Stimulated activated CD8-positive, alpha-beta memory T cell treated with anti-CD3 and anti-CD28 coated beads, Interleukin-7, amount 100 ng/mL, for 4 hours (primary cell): Measurements from ENCODE around the gene CHMP5.

Experiments used
- DNase-seq, 2 donors: peaks; one replicate each; pipeline ENCODE4 v3.0.0-alpha.2; 2020; ENCODE audit warnings: low read depth in 2 of 2

Gene CHMP5

DNA sequence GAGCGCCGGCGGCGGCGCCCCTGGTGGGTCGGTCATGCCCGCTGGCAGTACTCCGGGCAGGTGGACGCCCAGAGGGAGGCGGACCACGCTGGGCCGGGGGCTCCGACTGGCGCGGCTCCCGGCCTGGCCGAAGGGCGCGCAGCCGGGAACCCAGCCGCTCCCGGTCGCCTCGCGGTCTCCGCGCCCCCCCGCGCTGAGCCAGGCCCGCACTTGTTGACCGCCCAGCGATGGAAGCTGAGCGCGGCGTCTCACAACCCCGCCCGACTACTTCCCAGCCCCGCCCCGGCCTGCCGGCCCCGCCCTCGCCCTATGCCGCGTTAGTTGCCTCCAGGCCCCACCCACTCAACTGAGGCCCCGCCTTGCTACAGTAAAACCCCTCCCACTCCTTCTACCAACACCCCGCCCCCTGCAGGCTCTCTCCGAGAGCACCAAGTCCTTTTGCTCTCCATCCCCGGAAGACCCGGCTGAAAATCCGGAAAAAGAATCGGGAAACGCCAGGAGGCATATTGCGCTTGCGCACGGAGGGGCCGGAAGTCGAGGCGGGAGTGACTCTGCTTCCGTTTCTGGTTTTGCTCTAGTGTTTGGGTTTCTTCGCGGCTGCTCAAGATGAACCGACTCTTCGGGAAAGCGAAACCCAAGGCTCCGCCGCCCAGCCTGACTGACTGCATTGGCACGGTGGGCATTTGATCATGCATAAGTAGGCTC is at the start of gene CHMP5, which contains the start of gene BAG1:
Gene CHMP5 (plus strand): TSS at position 577 of the 705 bp plus-strand sequence. CDS start 30 bp downstream, at position 607.
Gene BAG1 (minus strand): TSS at position 236 of the 705 bp plus-strand sequence.
- peak; percentile 99 for DNase-seq

DNA sequence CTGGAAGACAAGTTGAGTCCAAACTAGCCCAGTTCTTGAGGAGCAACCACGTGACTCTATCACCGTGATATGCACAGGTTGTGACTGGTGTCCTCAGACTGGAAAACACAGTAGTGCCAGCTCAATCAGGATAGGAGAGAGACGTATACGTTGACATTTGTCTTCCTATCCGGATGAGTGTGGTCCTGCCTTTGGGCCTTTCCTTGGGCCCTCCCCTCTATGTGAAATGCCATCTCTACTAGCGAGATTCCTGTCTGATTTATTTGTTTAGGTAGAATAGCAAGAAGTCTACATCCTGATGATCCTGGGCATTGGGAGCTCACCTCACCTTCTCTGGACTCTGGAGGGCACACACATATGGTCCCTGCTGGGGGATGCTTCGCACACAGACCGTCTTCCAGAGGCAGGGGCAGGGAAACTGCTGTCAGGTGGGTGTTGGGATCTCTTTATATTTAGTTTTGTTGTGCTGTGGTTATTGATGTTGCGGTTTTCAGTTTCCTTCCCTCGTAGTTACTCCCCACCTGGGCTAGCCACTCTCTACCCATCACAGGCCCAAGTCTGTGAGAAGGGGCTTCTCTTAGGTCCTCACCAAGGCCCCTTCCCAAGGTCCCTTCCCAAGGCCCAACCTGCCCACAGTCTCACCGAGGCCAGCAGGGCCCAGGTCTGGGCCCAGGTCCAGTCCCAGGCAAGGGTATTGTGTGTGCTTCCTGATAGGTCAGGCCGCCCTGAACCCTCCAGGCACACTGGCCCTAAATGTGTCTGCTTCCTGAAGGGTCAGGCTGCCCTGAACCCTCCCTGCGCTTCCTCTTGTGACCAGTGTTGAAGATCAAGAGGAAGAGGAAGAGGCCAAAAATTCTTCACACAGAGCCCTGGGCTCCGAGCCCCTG is 43.9 kb upstream of the CHMP5 start:
- no peak for DNase-seq

GRCh38 chr9:33221568-33221884 is 43.3 kb upstream of the CHMP5 start:
- no peak for DNase-seq

DNA sequence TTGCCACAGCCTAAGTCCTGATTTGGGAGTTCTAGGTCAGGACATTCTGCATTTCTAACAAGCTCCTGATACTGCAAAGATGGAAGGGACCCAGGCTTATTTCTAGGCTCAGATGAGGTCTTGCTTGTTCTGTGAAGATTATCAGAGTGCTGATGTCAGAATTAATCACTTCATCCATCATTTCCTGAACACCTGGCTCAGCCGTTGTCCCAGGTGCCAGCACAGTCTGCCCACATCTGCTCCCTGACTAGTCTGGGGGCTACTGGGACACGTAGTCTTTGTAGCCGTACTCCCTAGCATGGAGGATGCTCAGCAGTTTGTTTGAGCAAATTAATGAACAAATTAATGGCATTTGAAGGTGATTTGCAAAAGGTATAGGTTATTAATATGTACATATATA is 42.8 kb upstream of the CHMP5 start:
- DNase-seq = no peak

DNA sequence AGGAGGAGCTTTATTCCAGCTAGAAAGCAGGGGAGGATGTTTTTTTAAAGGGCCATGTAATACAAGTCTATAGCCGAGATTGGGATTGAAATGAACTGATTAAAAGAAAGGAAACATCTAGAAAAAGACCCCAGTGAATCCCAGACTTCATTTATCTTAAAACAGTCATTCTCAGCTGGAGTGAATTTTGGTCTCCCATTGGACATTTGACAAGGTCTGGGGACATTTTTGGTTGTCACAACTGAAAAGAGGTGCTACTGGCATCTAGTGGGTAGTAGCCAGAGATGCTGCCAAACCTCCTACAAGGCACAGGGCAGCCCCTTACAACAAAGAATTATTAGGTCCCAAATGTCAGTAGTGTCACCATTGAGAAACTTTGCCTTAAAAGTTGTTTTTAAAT is 41.2 kb upstream of the CHMP5 start:
- DNase-seq = no peak

GRCh38 chr9:33225319-33226147 is 39.3 kb upstream of the CHMP5 start:
- DNase-seq = peak; percentile 27 to 65

DNA sequence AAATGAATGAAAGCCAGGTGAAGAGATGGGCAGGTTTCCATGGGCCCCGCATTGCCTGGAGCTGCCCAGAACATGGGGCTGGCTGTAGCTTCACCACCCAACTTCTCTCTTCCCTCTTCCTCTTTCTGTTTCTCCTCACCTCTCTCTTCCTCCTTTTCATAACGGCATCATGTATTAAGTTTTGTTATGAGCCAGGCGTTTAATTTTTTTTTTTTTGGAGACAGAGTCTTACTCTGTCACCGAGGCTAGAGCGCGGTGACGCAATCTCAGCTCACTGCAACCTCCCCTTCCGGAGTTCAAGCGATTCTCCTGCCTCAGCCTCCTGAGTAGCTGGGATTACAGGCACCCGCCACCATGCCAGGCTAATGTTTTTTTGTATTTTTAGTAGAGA is 37.8 kb upstream of the CHMP5 start:
- no peak for DNase-seq

- DNase-seq = no peak
These were observed 37.1 kb upstream of the CHMP5 start for GRCh38 chr9:33227741-33228140.

DNA sequence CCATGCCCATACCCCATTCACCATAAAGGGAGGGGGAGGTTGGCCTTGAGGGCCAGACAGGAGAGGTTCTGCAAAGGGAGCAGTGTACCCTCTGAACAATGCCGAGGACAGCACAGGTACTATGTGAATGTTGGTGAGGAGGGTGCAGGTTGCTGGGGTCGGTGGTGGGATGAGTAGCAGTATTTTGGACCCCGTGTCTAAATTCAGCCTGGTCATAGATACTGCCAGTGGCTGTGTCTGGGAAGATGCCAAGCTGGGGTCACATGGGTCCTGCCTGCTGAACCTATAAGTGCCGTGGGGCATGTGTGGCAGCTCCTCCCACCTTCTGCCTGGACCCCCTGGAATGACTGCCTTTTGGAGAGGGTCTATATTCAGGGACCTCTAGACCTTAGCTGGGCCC is 36.2 kb upstream of the CHMP5 start:
- no peak for DNase-seq

DNA sequence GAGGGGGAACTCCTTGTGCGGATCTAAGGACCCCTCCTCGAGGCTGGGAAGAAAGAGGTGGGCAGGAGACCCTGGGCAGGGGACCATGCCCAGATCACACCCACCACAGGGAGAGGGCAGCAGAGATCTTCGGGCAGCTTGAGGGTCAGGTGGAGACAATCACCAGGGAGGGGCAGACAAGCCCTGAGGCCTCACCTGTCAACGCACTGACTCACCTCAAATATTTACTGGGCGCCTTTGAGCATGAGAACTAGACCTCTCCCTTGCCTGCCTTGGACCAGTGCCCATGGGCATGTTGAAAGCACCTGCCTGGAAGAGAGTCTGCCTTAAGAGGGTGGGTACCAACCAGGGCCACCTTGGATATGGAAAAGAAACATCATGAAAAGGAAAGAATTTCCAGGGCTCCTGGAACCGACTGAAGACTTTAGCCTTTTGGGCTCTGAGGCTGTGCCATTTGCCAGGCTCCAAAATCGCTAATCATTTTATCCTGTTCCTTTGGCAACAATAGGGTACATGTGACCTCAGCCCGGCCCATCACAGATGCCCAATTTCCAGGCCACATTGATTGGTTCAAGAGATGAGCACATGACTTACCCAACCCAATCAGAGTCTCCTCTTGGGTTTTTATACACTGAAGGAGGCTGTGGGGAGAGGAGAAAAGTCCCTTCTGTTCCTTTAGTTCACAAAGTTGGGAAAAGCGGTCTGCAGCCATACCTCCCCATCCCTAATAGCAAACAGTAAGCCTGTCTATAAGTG is 35.3 kb upstream of the CHMP5 start:
- no peak for DNase-seq

GRCh38 chr9:33230756-33231622 is 33.9 kb upstream of the CHMP5 start:
- DNase-seq = no peak

DNA sequence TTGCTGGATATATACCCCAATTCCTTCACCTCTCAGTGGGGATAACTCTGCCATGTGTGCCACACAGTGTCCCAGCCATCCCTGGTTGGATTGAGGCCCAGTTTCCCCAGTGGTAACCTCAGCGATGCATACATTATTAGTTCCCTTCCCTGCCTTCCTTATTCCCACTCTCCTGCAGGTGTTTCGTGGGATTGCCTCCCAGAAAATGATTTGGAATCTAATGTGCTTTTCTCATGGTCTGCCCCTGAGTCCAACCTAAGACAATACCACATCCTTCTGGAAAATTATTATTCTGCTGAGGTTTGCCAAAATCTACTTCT is 33.3 kb upstream of the CHMP5 start:
- DNase-seq = no peak

GRCh38 chr9:33232815-33233214 is 32.0 kb upstream of the CHMP5 start:
- DNase-seq = no peak

GRCh38 chr9:33233626-33234342 is 31.1 kb upstream of the CHMP5 start:
- DNase-seq = no peak

DNA sequence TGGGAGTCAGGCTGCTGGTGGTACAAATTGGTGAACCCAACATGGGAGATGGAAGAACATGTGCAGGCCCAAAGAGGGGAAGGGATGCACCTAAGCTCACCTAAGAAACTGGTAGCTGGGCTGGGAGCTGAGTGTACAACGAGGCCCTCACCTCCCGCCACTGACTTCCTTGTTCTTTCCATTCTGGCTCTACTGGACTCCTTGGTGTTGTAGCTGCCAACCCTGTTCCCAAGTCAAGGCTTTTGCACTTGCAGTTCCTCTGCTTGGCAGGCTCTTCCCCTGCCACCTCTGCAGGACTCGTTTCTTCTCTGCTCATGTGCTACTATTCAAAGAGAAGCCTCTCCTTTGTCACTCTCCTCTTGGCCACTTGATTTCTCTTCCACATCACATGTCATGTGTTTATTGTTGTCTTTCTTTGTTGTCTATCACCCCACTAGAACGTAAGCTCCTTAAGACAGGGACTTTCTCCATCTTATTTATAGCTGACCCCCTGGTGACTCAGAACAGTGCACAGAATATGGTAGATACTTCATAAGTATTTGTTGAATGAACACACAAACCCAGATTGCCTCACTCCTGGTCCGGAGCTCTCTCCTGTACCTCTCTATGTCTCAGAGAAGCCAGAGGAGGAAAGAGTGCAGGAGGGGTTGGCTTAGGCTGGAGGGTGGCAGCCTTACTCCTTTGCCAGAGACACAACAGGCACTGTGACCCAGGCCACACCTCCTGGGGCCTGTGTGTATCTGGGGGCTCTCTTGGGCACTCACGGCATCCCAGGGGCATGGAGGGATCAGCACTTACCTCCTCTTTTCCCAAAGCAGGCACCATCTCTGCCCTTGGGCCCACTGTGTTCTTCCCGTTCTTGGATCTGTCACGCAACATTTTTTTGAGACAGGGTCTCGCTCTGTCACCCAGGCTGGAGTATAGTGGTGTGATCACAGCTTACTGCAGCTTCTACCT is 30.1 kb upstream of the CHMP5 start:
- no peak for DNase-seq

DNA sequence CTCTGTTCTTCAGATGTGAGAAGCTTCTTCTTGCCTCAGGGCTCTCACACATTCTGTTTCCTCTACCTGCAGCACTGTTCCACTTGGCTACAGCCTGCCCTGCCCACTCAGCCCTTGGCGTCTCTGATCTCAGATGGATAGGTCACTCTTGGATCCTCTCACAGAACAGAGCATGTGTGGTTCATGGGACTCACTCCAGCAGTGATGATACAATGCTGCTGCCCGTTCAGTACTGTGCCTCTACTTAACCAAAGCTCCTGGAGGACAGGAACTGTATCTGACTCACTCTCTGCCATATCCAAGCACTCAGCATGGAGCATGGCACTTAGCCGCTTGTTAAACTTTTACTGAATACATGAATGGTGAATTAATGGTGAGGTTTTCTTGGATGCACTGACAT is 28.3 kb upstream of the CHMP5 start:
- no peak for DNase-seq

DNA sequence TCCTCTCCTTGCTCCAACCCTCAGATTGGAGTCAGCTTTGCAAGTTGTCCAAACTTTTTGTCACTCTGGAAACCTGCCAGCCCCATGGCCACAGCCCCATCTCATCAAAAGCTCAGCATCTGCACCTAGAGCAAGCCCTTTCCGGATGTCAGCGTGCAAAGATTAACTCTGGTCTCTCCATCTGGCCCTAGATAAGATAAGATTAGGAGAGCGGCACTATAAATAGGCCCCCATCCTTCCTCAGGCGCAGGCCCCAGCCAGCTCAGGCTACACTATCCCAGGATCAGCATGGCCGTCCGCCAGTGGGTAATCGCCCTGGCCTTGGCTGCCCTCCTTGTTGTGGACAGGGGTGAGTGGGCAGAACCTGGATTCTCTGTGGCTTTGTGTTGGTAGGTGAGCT is 24.9 kb upstream of the CHMP5 start, which contains the start of gene SPINK4:
Gene SPINK4 (plus strand): TSS at position 247 of the 400 bp plus-strand sequence. CDS start 42 bp downstream, at position 289.
- DNase-seq = no peak

DNA sequence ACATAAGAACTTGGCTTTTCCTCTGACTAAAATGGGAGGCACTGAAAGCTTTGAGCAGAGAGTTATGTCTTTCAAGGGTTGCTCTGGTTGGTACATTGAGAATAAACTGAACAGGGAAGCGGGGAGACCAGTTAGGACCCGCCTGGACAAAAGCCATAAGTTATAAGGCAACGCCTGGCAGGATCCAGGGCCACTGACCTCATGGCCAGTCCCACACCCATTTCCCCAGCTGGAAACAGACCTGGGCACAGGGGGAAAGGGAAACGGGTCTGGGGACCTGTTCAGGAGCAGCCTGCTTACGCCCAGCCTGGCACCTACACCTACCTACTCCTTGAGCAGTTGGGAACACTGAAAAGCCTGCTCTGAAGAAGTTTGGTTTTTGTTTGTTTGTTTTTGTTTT is 23.6 kb upstream of the CHMP5 start:
- no peak for DNase-seq
